ENCODE data around the gene ABR.

The ABR gene

DNA sequence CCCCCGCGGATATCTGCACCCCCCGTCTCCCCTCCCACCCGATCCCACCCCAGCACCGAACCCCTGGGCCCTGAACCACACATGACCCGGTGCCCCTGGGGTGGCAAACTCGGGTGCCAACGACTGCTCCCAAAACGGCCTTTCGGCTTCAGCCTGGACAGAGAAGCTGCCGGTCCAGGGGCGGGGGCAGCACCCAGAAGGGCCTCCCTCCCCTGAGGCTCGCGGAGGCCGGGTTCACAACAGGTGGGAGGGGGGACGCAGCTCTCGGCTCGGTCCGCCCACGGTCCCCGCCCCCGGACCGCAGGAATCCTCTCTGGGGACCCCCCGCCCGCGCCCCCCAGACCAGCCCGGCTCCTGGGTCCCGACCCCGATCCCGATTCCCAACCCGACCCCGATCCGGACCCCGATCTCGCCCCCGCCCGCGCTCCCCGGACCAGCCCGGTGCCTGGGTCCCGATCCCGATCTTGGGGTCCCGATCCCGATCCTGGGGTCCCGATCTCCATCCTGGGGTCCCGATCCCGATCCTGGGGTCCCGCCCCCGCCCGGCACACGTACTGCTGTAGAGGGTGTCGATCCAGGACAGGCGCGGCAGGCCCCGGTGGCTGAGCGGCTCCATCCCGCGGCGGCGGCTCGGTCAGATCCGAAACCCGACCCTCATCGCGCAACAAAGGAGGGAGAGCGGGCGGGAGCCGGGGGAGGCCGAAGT lies 516 bp downstream of the ABR start:
- peak overlapping the region in 20 of 21 experiments; percentile 4 to 89 (median 71) for H3K27ac ChIP-seq

DNA sequence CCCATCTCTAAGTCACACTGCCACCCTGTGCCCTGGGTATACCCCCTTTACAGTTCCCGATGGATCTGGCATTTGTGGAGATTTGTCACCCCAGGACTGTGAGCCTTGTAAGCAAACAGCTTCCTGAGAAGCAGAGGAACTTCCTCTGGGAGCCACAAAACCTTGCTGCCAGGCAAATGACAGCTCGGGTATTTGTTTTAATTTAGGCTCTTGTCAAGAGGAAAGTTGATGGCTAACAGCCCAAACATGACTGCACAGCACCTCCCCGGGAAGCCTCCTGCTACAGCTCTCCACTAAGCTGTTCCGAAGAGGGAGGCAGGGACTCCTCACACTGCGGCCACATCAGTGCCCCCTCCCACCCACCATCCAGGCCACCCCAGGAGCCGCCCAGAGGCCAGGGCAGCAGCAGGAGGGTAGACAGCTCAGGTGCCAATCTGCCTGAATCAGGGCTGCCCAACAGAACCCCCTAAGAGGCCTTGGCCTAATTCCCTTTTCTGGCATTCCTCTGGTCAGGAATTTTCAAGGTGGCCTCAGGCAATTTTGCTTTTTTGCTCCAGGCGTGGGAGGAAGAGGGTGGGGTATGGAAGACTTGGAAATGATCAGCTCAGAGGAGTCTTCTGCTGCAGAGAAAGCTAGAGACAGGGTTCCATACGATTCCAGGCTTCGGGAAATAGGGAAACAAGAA lies 2.6 kb downstream of the ABR start:
- no peak overlapping the region for H3K4me3 ChIP-seq

More for the DNA sequence above, 516 bp downstream of the ABR start:
- peak overlapping the region; percentile 67 to 95 (median 73) for H3K4me3 ChIP-seq

DNA sequence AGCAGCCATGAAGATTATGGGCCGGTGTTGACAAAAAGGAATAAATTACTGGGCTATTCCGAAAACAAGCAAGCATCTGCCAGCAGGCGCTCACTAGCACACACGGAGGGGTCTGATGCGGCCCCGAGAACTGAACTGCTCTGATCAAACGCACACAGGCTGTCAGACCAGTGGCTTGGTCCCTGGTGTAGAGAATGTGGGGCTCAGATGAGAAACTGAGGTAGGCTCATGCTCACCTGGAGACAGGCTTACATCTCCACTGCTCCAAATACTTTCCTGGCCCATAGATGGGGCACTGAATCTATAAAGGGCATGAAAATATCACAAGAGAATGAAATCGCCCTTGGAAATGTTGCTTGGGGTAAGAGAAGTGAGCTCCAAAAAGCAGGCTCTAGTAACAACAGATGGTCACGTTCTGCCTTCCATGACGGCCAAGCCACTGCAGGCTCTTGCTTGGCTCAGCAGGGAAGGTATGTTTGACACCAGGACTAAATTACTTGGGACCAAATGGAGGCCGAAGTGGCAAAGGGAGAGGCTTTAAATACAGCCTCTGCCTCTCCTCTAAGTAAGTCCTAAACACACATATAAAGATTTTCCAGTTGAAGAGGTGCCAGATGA lies 5.4 kb downstream of the ABR start:
- Histone ChIP-seq H3K4me3 (no peak overlapping the region), H3K27ac (peak overlapping the region in 2 of 21 experiments; percentile 17 to 20)

More for the DNA sequence above, 2.6 kb downstream of the ABR start:
- peak overlapping the region in 1 of 21 experiments; percentile 28 for H3K27ac ChIP-seq

DNA sequence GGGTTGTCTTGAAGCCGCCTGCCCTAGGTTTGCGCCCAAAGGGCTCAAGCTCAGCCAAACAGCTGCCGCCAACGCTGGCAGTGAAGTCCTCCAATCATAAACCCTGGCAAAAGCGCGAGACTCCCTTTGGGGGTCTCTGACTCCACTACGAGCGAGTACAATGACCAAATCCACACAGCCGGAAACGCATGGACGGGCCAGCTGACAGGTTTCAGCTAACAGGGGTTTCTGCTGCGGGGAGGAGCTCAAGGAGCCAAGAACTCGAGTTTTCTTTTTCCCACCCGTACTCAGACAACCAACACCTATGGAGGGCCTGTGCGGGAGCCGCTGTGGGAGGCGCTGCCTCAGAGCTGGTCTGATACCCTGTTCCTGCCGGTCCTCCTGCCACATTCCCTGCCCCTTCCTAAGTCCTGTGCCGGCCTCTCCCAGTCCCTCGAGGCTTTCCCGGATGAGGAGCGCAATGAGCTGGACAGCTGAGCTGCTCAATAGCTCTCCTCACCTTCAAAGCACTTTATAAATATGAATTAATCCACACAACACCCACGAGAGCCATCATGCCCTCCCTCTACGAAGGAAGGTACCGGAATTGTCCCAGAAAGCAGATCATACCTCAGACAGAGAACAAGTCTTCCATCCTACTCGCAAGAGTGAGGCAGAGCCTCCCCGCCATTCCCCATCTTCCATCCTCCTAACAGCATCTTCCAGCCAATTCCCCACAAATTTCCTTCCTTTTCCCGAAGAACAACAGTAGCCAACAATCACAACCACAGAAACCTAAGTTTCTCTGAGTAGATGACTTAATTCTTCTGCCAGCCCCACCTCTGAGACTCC lies 6.1 kb downstream of the ABR start:
- Histone ChIP-seq H3K4me3 (no peak overlapping the region), H3K27ac (peak overlapping the region in 2 of 21 experiments; percentile 17 to 20)

DNA sequence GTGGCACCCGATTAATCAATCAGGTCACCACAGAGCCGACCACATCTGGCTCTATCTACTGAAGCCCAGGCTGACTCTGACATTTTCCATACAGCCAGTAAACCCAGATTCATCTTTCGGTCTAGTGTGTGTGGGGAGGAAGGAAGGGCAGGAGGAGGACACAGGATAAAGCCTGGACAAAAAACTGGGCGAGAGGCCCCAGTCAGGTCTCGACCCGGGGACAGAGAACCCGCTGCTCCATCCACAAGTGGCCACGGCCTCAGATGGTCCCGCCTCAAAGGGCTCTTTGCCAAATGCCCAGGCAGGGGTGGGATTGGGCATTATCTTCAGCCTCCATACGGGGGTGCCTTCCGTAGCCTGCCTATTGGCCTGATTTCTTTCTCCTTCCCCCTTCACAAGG lies 7.8 kb downstream of the ABR start:
- Histone ChIP-seq H3K4me3 (no peak overlapping the region), H3K27ac (no peak overlapping the region)

DNA sequence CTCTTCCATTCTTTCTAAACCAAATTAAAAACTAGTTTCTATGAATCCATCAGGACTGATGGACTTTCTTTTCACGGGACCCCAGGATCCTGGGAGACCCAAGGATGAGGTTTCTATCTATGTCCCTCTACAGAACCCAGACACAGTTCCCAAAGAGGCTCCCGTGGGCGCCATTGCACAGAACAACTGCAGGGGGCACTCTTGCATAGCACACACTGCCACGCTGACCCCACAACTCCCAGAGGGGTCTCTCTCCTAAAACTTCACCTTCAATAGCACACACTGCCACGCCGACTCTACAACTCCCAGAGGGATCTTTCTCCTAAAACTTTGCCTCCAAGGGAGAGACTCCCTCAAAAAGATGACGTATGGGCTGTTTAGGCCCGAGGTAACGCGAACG lies 9.0 kb downstream of the ABR start:
- no peak overlapping the region for H3K27ac ChIP-seq

DNA sequence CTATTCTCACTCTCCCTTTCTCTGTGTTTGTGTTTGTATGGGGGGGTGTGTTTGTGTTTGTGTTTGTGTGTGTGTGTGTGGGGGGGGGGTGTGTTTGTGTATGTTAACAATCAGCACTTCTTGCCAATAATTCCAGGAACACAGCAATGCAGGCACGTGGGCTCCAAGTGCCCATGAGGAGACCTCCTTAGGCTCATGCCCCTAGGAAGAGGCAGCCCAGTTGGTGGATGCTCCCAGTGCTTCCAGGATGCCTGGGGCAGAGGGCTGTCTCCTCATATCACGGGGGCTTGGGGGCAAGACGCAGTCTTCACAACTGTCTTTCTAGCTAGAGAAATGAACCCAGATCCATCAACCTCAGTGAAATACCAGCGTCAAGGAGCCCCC lies 9.9 kb downstream of the ABR start:
- H3K4me3 ChIP-seq = no peak overlapping the region

More for the DNA sequence above, 9.0 kb downstream of the ABR start:
- no peak overlapping the region for H3K4me3 ChIP-seq

DNA sequence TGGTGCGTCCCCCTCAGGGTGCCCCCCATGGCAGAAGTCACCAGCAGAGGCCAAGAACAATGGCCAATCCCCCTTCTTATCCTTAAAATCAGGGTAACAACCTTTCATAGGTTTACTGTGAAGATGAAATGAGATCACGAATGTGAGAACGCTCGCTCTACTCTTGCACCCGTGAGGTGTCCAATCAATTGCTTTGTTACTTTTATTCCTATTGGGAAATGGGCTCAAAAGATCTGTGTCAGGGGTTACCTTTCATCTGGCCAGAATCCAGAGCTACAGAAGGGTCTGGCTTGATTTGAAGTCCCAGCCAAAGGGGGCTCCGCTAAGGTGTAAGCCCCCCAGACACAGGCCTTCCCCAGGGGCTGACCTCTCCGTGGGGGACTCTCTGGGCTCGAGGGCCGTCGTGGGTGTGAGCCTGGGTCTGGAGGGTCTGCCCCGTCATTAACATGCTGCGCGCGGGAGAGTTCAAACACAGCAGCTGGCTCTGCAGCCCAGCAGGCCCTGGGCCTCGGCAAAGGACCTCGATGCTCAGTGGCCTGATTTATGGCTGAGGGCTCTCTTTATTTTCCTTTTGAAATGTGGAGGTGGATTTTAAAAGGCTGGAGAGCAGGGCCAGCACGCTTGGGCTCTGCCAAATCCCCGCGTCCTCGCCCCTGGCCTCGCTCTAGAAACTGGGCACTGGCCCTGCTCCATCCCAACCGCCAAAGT lies 10.4 kb downstream of the ABR start:
- no peak overlapping the region for H3K4me3 ChIP-seq
- no peak overlapping the region for H3K27ac ChIP-seq

More for the DNA sequence above, 9.9 kb downstream of the ABR start:
- no peak overlapping the region for H3K27ac ChIP-seq

DNA sequence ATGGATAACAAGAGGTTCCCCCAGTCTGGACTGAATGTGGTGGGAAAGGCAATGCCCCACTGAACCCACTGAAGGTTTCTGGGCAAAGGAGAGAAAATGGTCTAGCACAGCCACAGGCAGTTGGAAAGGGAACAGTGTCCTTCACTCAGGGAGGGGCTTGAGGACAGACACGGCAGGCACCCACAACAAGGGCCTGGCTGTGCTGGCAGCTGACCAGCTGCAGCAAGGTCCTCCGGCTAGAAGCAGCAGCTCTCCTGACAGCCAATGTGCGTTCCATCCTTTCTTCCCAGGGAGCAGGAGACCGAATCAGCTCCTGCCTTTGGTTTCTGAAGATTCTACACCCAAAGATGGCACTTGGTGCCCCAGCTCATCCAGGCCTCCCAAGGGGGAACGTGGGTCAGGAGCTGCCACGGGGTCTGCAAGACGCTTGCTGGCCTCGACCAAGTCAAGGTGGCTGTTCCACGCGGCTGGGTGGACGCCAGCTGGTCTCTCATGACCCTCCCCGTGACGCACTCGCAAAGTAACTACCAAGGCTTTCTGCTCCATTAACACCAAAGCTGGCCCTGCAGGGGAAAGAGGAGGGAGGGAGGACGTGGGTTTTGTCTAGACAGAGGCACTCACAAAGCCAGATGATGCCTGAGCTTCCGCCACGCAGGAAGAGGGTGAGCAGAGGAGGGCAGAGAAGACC lies 11.1 kb downstream of the ABR start:
- Histone ChIP-seq H3K27ac (no peak overlapping the region), H3K4me3 (no peak overlapping the region)

DNA sequence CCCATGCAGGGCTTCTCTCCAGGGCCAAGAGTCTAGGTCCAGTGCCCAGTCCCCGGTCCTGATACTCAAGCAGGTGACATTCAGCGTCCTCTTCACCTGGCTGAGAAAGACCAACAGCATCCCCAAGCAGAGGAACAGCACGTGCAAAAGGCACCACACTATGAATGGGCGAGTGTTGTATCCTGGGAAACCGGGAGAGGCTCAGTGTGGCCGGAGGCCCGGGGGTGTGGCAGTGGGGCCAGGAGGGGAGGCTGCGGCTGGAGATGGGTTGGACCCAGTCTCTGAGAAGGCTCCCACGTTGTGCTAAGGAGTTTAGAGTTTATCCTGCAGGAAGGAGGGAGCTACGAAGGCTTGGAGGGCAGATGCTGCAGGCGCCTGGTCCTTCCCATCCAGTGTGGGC lies 13.5 kb downstream of the ABR start:
- Histone ChIP-seq H3K27ac (no peak overlapping the region), H3K4me3 (no peak overlapping the region)

DNA sequence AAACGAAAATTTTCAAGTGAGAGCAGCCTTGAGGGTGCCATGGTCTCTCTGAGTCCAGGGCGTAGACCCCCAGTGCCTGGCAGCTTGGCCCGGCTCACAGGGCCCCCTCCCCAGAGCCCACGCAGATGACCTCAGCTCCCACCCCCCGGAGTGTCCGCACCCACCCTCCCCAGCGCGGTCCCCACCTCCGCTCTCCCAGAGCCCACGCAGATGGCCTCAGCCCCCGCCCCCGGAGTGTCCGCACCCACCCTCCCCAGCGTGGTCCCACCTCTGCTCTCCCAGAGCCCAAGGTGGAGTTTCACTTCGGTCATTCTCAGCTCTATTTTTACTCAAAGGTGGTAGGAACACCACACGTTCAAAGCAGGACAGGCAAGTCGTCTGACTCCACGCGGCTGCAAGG lies 13.9 kb downstream of the ABR start:
- Histone ChIP-seq H3K4me3 (no peak overlapping the region), H3K27ac (no peak overlapping the region)

DNA sequence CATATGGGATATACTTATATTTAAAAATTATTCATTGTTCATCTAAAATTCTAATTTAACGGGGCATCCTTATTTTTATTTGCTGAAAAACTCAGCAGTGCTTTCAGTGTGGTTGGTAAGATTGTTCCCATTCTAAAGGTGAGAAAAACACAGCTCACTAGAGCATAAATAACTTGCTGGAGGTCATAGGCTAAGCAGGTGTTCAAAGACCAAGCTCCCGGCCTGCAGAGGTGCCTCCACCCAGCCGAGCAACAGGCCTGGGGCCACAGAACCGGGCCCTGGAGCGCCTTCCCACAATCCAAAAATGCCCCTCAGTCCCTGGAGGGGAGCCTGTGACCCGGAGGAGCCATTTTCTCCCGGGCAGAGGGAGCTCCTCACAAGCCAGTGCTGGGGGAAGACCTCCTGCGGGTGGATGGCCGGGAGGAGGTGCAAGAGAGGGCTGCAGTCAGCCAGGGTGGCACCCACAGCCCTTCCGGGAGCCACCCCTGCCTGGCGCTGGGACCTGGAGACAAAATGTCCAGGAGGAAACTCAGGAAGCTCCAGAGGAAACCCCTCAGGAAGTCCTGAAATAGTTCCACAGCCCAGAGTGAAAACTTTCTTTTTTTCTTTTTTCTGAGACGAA lies 14.7 kb downstream of the ABR start:
- no peak overlapping the region for H3K27ac ChIP-seq
- no peak overlapping the region for H3K4me3 ChIP-seq

DNA sequence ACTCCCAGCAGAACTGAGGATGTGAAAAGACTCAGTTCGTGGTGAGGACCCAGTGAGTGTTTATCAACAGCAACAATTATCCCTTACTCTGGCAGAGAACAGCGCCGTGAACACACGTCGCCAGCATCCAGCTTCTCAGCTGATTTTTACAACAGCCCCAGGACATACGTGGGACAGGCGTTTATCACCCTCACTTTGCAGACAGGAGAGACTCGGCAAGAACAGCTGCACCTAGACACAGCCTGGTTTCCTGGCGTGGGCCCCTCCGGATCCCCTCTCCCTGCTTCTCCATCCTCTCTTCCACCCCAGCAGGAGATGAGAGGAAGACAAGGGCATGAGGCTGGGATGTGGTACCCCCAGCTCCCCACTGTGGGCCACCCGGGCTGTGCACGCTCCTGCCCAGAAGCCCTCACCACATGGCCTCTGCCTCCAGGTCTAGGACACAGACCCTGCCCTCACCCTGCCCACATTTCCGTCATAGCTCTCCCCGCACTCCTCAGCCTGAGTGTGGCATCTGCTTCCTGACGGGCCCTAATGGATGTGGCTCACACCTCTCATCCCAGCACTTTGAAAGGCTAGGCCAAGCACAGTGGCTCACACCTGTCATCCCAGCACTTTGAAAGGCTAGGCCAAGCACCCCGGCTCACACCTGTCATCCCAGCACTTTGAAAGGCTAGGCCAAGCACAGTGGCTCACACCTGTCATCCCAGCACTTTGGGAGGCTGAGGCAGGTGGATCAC lies 17.5 kb downstream of the ABR start:
- H3K27ac ChIP-seq = no peak overlapping the region

DNA sequence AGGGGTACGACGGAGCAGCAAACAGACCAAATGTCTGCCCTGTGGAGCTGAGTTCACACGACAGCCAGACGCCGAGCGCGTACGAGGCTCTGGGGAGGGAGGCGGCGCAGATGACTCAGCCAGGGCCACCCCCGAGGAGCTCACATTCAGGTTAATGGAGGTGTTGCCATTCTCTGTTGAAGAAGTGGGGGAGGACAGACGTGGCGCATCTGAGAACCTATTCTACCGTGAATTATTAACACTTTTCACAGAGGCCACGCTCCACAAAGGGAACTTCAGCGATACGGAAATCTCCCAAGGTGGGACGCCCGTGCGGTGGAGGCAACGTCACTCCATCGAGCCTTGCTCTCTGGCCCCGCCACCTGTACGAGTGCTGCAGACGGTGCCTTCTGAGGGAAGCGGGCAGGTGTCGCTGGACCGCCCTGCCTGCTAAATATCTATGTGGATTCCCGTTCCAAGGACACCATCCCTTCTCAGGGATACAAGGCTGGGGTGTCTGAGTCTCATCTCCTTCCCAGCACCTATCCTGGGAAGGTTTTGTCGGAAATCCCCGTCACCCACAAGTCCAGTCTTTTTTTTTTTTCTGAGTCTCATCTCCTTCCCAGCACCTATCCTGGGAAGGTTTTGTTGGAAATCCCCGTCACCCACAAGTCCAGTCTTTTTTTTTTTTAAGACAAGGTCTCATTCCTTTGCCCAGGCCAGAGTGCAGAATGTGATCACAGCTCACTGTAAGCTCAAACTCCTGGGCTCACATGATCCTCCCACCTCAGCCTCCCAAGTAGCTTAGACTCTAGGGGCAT lies 19.0 kb downstream of the ABR start:
- Histone ChIP-seq H3K4me3 (no peak overlapping the region), H3K27ac (no peak overlapping the region)

More for the DNA sequence above, 17.5 kb downstream of the ABR start:
- H3K4me3 ChIP-seq = no peak overlapping the region

DNA sequence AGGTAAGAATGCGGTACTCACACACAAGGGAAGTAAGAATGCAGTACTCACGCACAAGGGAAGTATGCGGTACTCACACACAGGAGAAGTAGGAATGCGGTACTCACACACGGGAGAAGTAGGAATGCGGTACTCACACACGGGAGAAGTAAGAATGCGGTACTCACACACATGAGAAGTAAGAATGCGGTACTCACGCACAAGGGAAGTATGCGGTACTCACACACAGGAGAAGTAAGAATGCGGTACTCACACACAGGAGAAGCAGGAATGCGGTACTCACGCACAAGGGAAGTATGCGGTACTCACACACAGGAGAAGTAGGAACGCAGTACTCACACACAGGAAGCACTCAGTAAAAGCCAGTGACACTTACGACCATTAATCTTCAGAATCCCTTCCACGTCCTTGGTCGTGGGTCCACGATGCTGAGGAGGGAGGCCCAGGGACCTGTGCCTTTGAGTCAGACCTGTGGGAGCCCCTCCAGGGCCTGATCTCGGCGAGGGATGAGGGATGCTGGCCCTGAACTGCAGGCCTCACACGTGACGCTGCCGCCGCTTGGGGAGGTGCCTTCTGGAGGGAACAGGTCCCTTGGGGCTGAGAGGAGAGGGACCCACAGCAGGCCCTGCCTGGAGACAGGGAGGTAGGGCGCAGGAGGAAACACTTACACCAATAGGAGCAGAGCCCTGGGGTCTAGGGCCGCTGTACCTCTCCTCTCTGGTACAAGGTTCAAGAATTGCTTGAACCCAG lies 20.2 kb downstream of the ABR start:
- H3K4me3 ChIP-seq = no peak overlapping the region
- no peak overlapping the region for H3K27ac ChIP-seq

DNA sequence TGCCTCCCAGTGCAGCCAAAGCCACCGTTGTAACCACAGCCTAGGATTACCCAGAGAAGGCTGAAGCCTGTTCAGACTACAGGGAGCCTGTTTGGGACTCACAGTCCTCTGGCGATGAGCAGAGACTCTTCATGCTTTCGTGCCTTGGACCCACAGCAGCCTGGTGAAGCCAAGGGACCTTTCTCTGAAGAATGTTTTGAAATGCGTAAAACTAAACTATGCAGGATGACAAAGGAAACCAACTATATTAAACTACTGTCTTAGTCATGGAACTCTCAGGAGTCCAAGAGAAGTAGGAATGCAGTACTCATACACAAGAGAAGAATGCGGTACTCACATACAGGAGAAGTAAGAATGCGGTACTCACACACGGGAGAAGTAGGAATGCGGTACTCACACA lies 20.9 kb downstream of the ABR start:
- no peak overlapping the region for H3K4me3 ChIP-seq
- H3K27ac ChIP-seq = no peak overlapping the region
